ENCODE measurements around the gene CA5A. TPM values are rescaled to one million over a fixed set of nuclear protein-coding genes. Genes with fewer than 3 reads are reported as not detected.

The CA5A gene
- total RNA-seq, 1 donor from 2014 or later: not detected

DNA sequence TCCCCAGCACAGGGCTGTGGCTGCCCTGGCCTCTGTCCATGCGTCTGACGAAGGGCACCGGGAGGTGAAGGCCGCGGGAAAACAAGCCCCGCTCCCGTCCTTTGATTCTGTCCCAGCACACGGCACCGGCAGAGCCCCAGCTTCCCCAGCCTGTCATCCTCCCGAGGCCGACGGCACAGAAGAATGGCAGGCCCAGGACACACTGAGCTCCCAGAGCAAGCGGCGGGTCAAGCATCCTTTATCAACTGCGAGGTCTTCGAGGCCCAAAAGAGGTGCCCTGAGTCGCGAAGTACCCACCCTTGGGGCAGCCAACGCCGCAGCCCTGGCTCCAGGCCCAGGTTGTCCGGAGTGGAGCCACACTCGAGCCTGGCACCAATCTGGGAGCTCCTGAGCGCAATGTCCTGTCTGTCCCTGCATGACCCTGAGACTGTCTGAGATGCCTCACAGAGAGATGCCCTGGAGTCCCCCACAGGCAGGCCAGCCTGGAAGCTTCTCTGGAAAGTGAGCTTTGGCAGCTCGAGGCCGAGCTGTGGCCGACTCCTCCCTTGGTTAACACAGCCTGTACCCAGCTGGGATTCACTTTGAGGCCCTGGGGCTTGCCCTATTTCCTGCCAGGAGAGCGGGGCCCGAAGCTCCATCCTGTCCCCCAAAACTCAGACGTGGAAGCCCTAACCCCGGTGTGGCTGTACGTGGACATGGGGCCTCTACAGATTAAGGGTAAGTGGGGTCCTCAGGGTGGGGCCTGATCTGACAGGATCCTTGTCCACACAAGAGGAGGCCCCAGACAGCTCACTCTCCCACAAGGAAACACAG, 90.3 kb downstream of the CA5A start:
- ATAC-seq (peak; percentile 55), DNase-seq (no peak)
- intact Hi-C loops (cut with micrococcal nuclease): no loop called here

- ATAC-seq (no peak), DNase-seq (no peak)
- intact Hi-C loops (cut with micrococcal nuclease): no loop called here
These were observed 91.1 kb downstream of the CA5A start for GRCh38 chr16:87845213-87845612.

- ATAC-seq (no peak), DNase-seq (no peak)
- intact Hi-C loops (cut with micrococcal nuclease): no loop called here
These were observed 91.5 kb downstream of the CA5A start for GRCh38 chr16:87844809-87845208.

DNA sequence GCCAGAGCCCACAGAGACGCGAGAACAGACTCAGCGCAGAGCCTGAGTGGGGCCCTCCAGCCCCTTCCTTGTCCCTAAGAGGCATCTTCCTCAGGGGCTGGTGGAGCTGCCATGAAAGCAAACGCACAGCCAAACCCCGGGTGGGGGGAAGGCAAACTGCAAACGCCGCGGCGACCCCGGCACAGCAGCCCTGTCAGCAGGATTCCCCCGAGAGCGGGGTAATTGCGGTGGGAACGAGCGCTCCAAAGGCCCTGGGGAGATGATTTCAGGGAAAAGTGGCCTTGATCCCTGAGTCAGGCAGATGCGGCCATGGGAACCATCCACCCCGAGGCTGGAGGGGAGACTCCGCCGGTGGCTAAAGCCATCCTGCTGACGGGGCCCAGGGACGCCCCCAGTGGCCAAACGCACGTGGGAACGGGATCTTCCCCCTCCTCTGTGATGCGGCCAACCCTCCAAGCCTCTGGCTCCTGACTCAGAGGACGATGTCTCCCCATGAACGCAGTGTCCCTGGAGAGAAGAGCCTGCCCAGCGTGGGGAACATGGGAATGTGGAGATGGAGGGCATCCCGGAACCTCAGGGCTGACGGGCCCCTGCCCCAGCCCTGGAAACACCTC, 92.1 kb downstream of the CA5A start:
- intact Hi-C loops (cut with micrococcal nuclease): no loop called here
- DNase-seq: no peak
- peak; percentile 19 for ATAC-seq

DNA sequence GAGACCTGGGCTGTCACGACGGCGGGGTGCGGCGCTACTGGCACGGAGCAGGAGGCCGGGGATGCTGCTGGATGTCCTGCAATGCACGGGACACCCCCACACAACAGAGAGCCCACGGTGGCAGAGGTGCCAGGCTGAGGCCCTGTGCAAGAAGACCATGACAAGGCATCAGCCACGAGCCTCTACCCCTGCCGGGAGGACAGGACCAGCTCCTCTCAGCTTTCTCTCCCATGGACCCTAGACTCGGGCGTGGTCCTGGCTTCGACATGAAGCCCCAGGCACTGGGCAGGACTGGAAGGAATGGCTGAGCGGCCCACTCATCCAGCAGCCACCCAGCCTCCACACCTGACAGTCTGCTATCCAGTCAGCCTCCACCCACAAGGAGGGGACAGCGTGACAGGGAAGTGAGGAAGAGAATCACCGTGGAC, 92.6 kb downstream of the CA5A start:
- no peak for DNase-seq
- ATAC-seq: no peak
- intact Hi-C loops (cut with micrococcal nuclease): no loop called here

- no peak for ATAC-seq
These were observed 94.0 kb downstream of the CA5A start for GRCh38 chr16:87842209-87842869.

GRCh38 chr16:87841340-87842208, 94.8 kb downstream of the CA5A start:
- intact Hi-C loops (cut with micrococcal nuclease): no loop called here
- no peak for ATAC-seq

More at GRCh38 chr16:87842209-87842869, 94.0 kb downstream of the CA5A start:
- intact Hi-C loops (cut with micrococcal nuclease): no loop called here
- DNase-seq: no peak

DNA sequence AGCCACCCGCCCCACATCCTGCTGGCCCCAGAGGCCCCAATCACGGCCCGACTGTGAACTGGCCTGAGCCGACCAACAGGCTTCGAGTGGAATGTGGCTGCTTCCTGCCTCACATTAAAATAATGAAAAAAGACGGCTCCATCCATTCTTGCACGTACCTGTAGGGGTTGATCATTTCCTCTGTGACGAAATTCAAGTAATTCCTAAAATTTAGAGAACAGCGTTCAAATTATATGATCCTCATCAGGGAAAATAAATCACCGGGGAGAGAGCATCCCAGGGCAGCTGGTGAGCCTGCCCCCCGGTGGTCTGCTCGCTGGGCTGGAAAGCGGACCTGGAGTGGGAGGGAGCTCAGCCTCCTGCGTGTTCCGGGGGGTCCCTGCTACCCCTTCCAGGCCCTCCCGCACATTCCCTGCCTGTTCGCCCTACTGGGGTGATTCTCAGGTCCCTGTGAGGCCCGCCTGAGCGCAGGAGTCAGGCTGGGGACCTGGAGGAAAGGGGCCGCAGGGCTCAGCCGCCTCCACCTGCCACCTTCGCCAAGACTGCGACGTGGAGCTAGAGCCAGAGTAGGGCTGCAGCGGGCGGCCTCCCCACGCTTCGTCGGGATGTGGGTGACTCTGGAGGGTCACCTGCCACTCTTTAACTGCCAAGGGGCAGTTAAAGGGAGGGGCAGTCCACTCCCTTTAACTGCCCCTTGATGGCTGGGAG, 95.9 kb downstream of the CA5A start:
- ATAC-seq (no peak), DNase-seq (no peak)
- intact Hi-C loops (cut with micrococcal nuclease): no loop called here

More at GRCh38 chr16:87841340-87842208, 94.8 kb downstream of the CA5A start:
- DNase-seq: no peak

DNA sequence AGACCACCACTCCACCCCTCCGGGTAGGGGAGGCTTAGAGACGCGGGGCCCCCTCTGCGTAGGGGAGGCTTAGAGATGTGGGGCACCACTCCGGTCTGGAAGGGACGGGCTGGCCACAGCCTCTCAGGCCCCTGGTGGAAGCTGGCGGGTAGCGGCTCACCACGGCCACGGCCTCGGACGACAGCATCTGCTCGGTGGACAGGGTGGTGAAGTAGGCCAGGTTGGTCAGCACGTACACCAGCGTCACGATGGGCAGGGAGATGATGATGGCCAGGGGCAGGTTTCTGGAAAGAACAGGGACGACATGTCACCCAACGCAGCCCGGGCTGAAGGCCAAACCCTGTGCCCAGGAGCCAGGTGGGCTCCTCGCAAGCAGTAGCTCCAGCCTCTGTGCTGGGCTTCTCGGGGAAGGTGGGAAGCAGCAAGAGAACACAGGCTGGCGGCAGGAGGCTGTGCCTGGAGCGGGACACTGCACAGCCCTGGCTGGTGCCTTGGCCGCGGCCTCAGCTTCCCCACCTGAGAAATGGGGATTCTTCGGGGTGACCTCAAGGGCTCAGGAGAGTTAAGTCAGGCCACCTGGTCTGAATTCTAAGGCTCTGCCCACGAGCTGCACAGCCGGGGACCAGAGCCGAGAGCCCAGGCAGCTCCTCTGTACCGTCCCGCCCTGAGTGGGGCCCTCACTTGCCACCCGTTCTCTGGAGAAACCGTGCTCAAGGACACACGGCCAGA, 96.6 kb downstream of the CA5A start:
- ATAC-seq: no peak
- DNase-seq: no peak
- intact Hi-C loops (cut with micrococcal nuclease): no loop called here

DNA sequence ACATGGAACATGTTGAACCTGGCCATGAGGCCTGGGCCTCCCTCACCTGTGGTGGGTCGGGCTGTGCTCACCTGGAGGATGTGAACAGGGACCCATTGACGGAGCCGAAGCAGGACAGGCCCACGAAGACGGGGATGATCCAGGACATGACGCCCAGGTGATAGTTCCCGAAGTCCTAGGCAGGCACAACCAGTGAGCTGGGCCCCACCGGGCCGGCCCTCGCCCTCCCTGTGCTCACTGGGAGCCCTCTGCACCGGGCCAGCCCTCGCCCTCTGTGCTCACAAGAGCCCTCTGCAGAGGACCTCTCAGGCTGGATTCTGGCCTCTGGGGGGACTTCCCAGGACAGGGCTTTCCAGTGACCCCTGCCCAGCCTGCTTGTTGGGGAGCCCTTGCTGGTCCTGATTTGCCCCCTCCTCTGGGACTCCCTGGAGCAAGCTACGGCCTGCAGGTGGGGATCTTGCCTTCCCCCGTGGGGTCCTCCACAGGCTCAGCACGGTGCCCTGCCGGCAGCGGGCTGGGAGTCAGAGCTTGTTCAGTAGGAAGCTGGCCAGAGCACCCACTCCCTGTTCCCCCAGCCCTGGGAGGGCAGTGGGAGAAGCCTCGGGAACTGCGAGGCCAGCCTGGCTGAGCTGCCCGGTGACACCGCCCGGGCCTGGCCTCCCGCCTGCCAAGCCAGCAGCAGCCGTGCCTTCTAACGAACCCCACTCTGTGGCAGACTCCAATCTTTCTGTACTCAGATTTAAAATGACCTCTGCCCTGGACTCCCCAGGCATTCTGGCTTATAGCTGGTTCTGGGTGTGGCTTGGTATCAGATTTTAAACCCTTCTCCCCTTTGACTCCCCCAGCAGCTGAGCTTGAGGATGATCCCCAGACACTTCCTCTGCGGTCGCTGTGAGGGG, 97.4 kb downstream of the CA5A start:
- intact Hi-C loops (cut with micrococcal nuclease): no loop called here
- no peak for DNase-seq
- no peak for ATAC-seq

Other genes starting within 250 kb of the CA5A start
- gene KLHDC4, start 170.5 kb downstream of the CA5A start, total RNA-seq: 11.6 TPM
- 2.0 TPM for gene SLC7A5, start 67.0 kb downstream of the CA5A start, total RNA-seq
- gene BANP, start 14.9 kb upstream of the CA5A start, total RNA-seq: 15.5 TPM